ENCODE results near the gene RRP36.
"Not testable (repeated sequence)": the region's sequence is repeated elsewhere in the genome, so short reads cannot be mapped to it uniquely, and the experiment has no call there.

RRP36 gene
- 25.0 reads per million, percentile 52 among the genes with 10 or more reads in this experiment for total RNA-seq

GRCh38 chr6:43021270-43022047, at the start of gene RRP36:
Gene RRP36 (plus strand): TSS chr6:43021623. CDS start chr6:43021655, 32 bp downstream.
- peak; percentile 53 for DNase-seq

GRCh38 chr6:42971746-42972327, 49.6 kb upstream of the RRP36 start:
- no peak for DNase-seq

GRCh38 chr6:42973926-42974325, 47.5 kb upstream of the RRP36 start:
- no peak for DNase-seq

GRCh38 chr6:42974919-42975505, 46.4 kb upstream of the RRP36 start:
- no peak for DNase-seq

GRCh38 chr6:42978487-42978838, 43.0 kb upstream of the RRP36 start:
- no peak for DNase-seq

- DNase-seq = peak; percentile 94
Measured at GRCh38 chr6:42978839-42979522, 42.4 kb upstream of the RRP36 start, which contains the start of gene PEX6. Gene PEX6 (minus strand): TSS chr6:42979181. CDS start chr6:42979150, 31 bp downstream.

GRCh38 chr6:42979523-42980177, 41.8 kb upstream of the RRP36 start:
- no peak for DNase-seq

- no peak for DNase-seq
Measured at GRCh38 chr6:42981836-42982235, 39.6 kb upstream of the RRP36 start.

GRCh38 chr6:42984001-42984923, 37.2 kb upstream of the RRP36 start, which contains the start of gene PPP2R5D:
Gene PPP2R5D (plus strand): TSS chr6:42984570. CDS start chr6:42984678, 108 bp downstream.
- DNase-seq = peak; percentile 96

GRCh38 chr6:42984924-42985475, 36.4 kb upstream of the RRP36 start:
- no peak for DNase-seq

- DNase-seq = no peak
Measured at GRCh38 chr6:42987533-42988451, 33.6 kb upstream of the RRP36 start.

GRCh38 chr6:42988486-42989020, 32.9 kb upstream of the RRP36 start:
- no peak for DNase-seq

GRCh38 chr6:42989923-42990322, 31.5 kb upstream of the RRP36 start:
- DNase-seq = no peak

GRCh38 chr6:42993445-42993844, 28.0 kb upstream of the RRP36 start:
- DNase-seq = no peak

GRCh38 chr6:42996513-42996912, 24.9 kb upstream of the RRP36 start:
- DNase-seq = no peak

GRCh38 chr6:42998205-42998604, 23.2 kb upstream of the RRP36 start:
- DNase-seq = not testable (repeated sequence)

- no peak for DNase-seq
Measured at GRCh38 chr6:43001843-43002242, 19.6 kb upstream of the RRP36 start.

GRCh38 chr6:43005844-43006243, 15.6 kb upstream of the RRP36 start:
- DNase-seq = no peak

GRCh38 chr6:43006251-43006650, 15.2 kb upstream of the RRP36 start:
- no peak for DNase-seq

- DNase-seq = no peak
Measured at GRCh38 chr6:43007126-43007525, 14.3 kb upstream of the RRP36 start.

Data from effector CD4-positive, alpha-beta T cell (primary cell).